Measurements from ENCODE around the gene GALNT2. TPM values are rescaled to one million over a fixed set of nuclear protein-coding genes. Genes with fewer than 3 reads are reported as not detected.
A peak's percentile ranks its signal among the peaks of the same experiment; 100 is the strongest.

Gene GALNT2
- polyA plus RNA-seq, 3 donors, result 19.6 to 25.6 (median 23.4) TPM

GRCh38 chr1:230156068-230156467 is 89.0 kb downstream of the GALNT2 start:
- Histone ChIP-seq H3K4me1 (ENCODE audit: control insufficient read depth in 1 of 2, insufficient read depth in 2 of 2, low read length in 2 of 2) (peaks cover 59 to 67% of the 10 kb centered on the region in 2 donors), H3K79me2 (ENCODE audit: insufficient read depth, low read length) (peaks cover 94% of the 10 kb centered on the region), H4K20me1 (ENCODE audit: insufficient read depth, low read length) (peaks cover under 1% of the 10 kb centered on the region), H3K27ac (ENCODE audit: low read depth in 1 of 2, low read length in 2 of 2) (peak overlapping the region in 1 of 2 donors; percentile 96), H3K9ac (ENCODE audit: insufficient read depth, low read length, poor library complexity, severe bottlenecking) (no peak overlapping the region), H3K4me3 (replicated peaks in 1 of 3; ENCODE audit: low read depth in 2 of 3, low read length in 3 of 3) (no peak overlapping the region), H3K9me3 (replicated peaks in 1 of 2; ENCODE audit: control insufficient read depth in 1 of 2, insufficient read depth in 1 of 2, low read length in 2 of 2) (no peaks in the 10 kb centered on the region), H3K36me3 (replicated peaks in 1 of 2; ENCODE audit: control insufficient read depth in 1 of 2, insufficient read depth in 2 of 2, low read length in 2 of 2) (no peaks in the 10 kb centered on the region), H2AFZ (ENCODE audit: insufficient read depth, low read depth, low read length, poor library complexity, severe bottlenecking) (no peak overlapping the region), H3K4me2 (replicated peaks; ENCODE audit: extremely low read depth, low read length, poor library complexity, severe bottlenecking) (no peak overlapping the region), H3K27me3 (ENCODE audit: control insufficient read depth in 2 of 2, insufficient read depth in 2 of 2, low read length in 2 of 2) (no peaks in the 10 kb centered on the region)
- no peaks in the 10 kb centered on the region for H3K9me3 Mint-ChIP-seq
- peaks cover 7 to 9% of the 10 kb centered on the region in 2 donors for H3K36me3 Mint-ChIP-seq
- WGBS (ENCODE audit: insufficient coverage), result 64% methylated on average over 4 of the region's 5 CpGs
- H3K27me3 Mint-ChIP-seq (ENCODE audit: low read depth in 3 of 3), result no peaks in the 10 kb centered on the region
- DNase-seq, result no peak
- H3K27ac Mint-ChIP-seq, result peak overlapping the region; percentile 71 to 99 (median 97)
- TF ChIP-seq CTCF (IDR thresholded peaks at IDR 0.05), result no peak
- peaks cover 80% of the 10 kb centered on the region for H3K4me1 Mint-ChIP-seq
- no peak overlapping the region for H3K4me3 Mint-ChIP-seq
- intact Hi-C loops (cut with micrococcal nuclease), result no loop called here

DNA sequence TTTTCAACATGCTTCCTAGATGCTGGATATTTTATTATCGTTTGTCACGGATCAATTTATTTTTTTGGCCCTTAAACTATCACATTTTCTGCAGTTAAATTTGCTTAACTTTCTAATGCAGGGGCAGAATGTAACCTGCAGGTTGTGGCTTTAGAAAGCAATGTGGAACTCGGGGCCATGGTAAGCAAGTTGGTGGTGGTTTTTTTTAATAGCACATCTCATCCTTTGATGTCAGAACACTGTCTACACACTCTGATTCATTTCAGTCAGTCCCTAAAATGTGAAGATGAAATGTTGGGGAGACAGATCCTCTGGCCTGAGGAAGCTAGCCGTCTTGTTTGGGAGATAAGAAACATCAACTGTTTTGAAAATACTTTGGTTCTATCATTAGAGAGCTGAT is 89.5 kb downstream of the GALNT2 start:
- peaks cover 80% of the 10 kb centered on the region for H3K4me1 Mint-ChIP-seq
- WGBS (ENCODE audit: insufficient coverage), result 94% methylated on average over 3 of the region's 4 CpGs

More for the DNA sequence above, 89.5 kb downstream of the GALNT2 start:
- peaks cover 4% of the 10 kb centered on the region for H4K20me1 ChIP-seq (ENCODE audit: insufficient read depth, low read length)
- H3K4me2 ChIP-seq (replicated peaks; ENCODE audit: extremely low read depth, low read length, poor library complexity, severe bottlenecking), result no peak overlapping the region
- peaks cover 94% of the 10 kb centered on the region for H3K79me2 ChIP-seq (ENCODE audit: insufficient read depth, low read length)
- peaks cover 61 to 69% of the 10 kb centered on the region in 2 donors for H3K4me1 ChIP-seq (ENCODE audit: control insufficient read depth in 1 of 2, insufficient read depth in 2 of 2, low read length in 2 of 2)
- H3K27ac ChIP-seq (ENCODE audit: low read depth in 1 of 2, low read length in 2 of 2), result no peak overlapping the region
- H3K27me3 Mint-ChIP-seq (ENCODE audit: low read depth in 3 of 3), result no peaks in the 10 kb centered on the region
- intact Hi-C loops (cut with micrococcal nuclease), result no loop called here
- peaks cover 0 to 1% (median 0%) of the 10 kb centered on the region in 7 donors for H3K9me3 Mint-ChIP-seq
- H3K27me3 ChIP-seq (ENCODE audit: control insufficient read depth in 2 of 2, insufficient read depth in 2 of 2, low read length in 2 of 2), result no peaks in the 10 kb centered on the region
- peaks cover 4 to 7% of the 10 kb centered on the region in 2 donors for H3K36me3 Mint-ChIP-seq
- H3K9me3 ChIP-seq (replicated peaks in 1 of 2; ENCODE audit: control insufficient read depth in 1 of 2, insufficient read depth in 1 of 2, low read length in 2 of 2), result no peaks in the 10 kb centered on the region
- no peak overlapping the region for H2AFZ ChIP-seq (ENCODE audit: insufficient read depth, low read depth, low read length, poor library complexity, severe bottlenecking)
- no peak for TF ChIP-seq CTCF (IDR thresholded peaks at IDR 0.05)
- peak overlapping the region in 3 of 7 donors; percentile 57 to 98 (median 97) for H3K27ac Mint-ChIP-seq
- H3K36me3 ChIP-seq (replicated peaks in 1 of 2; ENCODE audit: control insufficient read depth in 1 of 2, insufficient read depth in 2 of 2, low read length in 2 of 2), result no peaks in the 10 kb centered on the region
- DNase-seq, result no peak
- no peak overlapping the region for H3K9ac ChIP-seq (ENCODE audit: insufficient read depth, low read length, poor library complexity, severe bottlenecking)
- no peak overlapping the region for H3K4me3 ChIP-seq (replicated peaks in 1 of 3; ENCODE audit: low read depth in 2 of 3, low read length in 3 of 3)
- no peak overlapping the region for H3K4me3 Mint-ChIP-seq

All from CD14-positive monocyte (primary cell).